SJSA1 (cell line): ENCODE results near the gene HOXA4. TPM values are rescaled to one million over a fixed set of nuclear protein-coding genes. Genes with fewer than 3 reads are reported as not detected.
A peak's percentile ranks its signal among the peaks of the same experiment; 100 is the strongest.

Source experiments
- DNase-seq, 2 experiments: peaks; one replicate each; pipeline ENCODE4 v3.0.0-alpha.2; 2015 to 2020; ENCODE audit warnings: low spot score in 2 of 2, low read depth in 1 of 2
- H3K27ac ChIP-seq: fragments of 250-450 bp; sonication (Bioruptor Pico); 2 replicates; pipeline ENCODE4 v1.5.1; 2020; ENCODE audit warnings: mild to moderate bottlenecking, moderate library complexity
- H3K27me3 ChIP-seq: fragments of 250-450 bp; sonication (Bioruptor Pico); replicated peaks from 2 replicates; pipeline ENCODE4 v1.5.1; 2020; ENCODE audit warnings: mild to moderate bottlenecking, moderate library complexity
- H3K36me3 ChIP-seq: fragments of 250-450 bp; sonication (Bioruptor Pico); 2 replicates; pipeline ENCODE4 v1.5.1; 2020; ENCODE audit warnings: mild to moderate bottlenecking
- H3K4me1 ChIP-seq: fragments of 250-450 bp; sonication (Bioruptor Pico); replicated peaks from 2 replicates; pipeline ENCODE4 v1.6.1; 2021; ENCODE audit warnings: mild to moderate bottlenecking
- H3K4me3 ChIP-seq: fragments of 250-450 bp; sonication (Bioruptor Pico); 2 replicates; pipeline ENCODE4 v1.5.1; 2020; ENCODE audit warnings: mild to moderate bottlenecking
- H3K9me3 ChIP-seq: fragments of 250-450 bp; sonication (Bioruptor Pico); replicated peaks from 2 replicates; pipeline ENCODE4 v1.5.1; 2020; ENCODE audit warnings: mild to moderate bottlenecking
- total RNA-seq: library from RNA; depleted of rRNA; stranded (reverse); fragments of >200 nt; shearing (Covaris generic); gene quantifications from 2 replicates; pipeline ENCODE4 v1.2.3, GENCODE V29; 2014; rRNA removed

The HOXA4 gene
- 0.58 TPM in 1 of 2 replicates, not detected in the other for total RNA-seq

- peak; percentile 77 to 95 for DNase-seq
- H3K4me3 ChIP-seq, result peak within 1 kb of the TSS; percentile 89
- peak within 1 kb of the TSS; percentile 76 for H3K27ac ChIP-seq
- H3K27me3 ChIP-seq, result no peaks in the 10 kb centered on the region
- peaks cover 47% of the 10 kb centered on the region for H3K4me1 ChIP-seq
- 0 out of 2 replicates have a peak, but pooled peaks cover 12% of the 10 kb centered on the region for H3K36me3 ChIP-seq
- no peaks in the 10 kb centered on the region for H3K9me3 ChIP-seq
These were observed at the start of gene HOXA4 for GRCh38 chr7:27130540-27131389. TSS of gene HOXA4 (minus strand) at chr7:27130757. CDS start at chr7:27130733, 24 bp downstream.

- H3K27me3 ChIP-seq, result no peaks in the 10 kb centered on the region
- peaks cover 22% of the 10 kb centered on the region for H3K36me3 ChIP-seq
- H3K4me1 ChIP-seq, result peaks cover 72% of the 10 kb centered on the region
- peak; percentile 86 to 94 for DNase-seq
- no peaks in the 10 kb centered on the region for H3K9me3 ChIP-seq
- H3K27ac ChIP-seq, result peak overlapping the region; percentile 93
- peak overlapping the region; percentile 57 for H3K4me3 ChIP-seq
These were observed 49.2 kb upstream of the HOXA4 start for GRCh38 chr7:27179503-27180430.

- DNase-seq, result peak in 1 of 2 experiments; percentile 80
- Histone ChIP-seq H3K36me3 (peaks cover 19% of the 10 kb centered on the region), H3K9me3 (no peaks in the 10 kb centered on the region), H3K4me1 (peaks cover 77% of the 10 kb centered on the region), H3K4me3 (peak overlapping the region; percentile 57), H3K27ac (peak overlapping the region; percentile 93), H3K27me3 (no peaks in the 10 kb centered on the region)
These were observed 48.5 kb upstream of the HOXA4 start for GRCh38 chr7:27179030-27179429.

- peak overlapping the region; percentile 93 for H3K27ac ChIP-seq
- no peaks in the 10 kb centered on the region for H3K27me3 ChIP-seq
- peak overlapping the region; percentile 57 for H3K4me3 ChIP-seq
- H3K36me3 ChIP-seq, result peaks cover 25% of the 10 kb centered on the region
- DNase-seq, result peak in 1 of 2 experiments; percentile 79
- no peaks in the 10 kb centered on the region for H3K9me3 ChIP-seq
- peaks cover 78% of the 10 kb centered on the region for H3K4me1 ChIP-seq
These were observed 47.8 kb upstream of the HOXA4 start for GRCh38 chr7:27178366-27178765.

- H3K4me1 ChIP-seq, result peaks cover 74% of the 10 kb centered on the region
- peaks cover 28% of the 10 kb centered on the region for H3K36me3 ChIP-seq
- peak in 1 of 2 experiments; percentile 81 for DNase-seq
- peak overlapping the region; percentile 93 for H3K27ac ChIP-seq
- H3K4me3 ChIP-seq, result peak overlapping the region; percentile 57
- H3K27me3 ChIP-seq, result no peaks in the 10 kb centered on the region
- no peaks in the 10 kb centered on the region for H3K9me3 ChIP-seq
These were observed 47.3 kb upstream of the HOXA4 start for GRCh38 chr7:27177795-27178320.

- Histone ChIP-seq H3K4me1 (peaks cover 73% of the 10 kb centered on the region), H3K9me3 (no peaks in the 10 kb centered on the region), H3K27ac (peak overlapping the region; percentile 93), H3K36me3 (peaks cover 26% of the 10 kb centered on the region), H3K27me3 (no peaks in the 10 kb centered on the region), H3K4me3 (peak overlapping the region; percentile 57)
- DNase-seq, result peak in 1 of 2 experiments; percentile 88
These were observed 46.6 kb upstream of the HOXA4 start for GRCh38 chr7:27176962-27177794.

- Histone ChIP-seq H3K4me3 (peak overlapping the region; percentile 57), H3K4me1 (peaks cover 68% of the 10 kb centered on the region), H3K27ac (peak overlapping the region; percentile 93), H3K27me3 (no peaks in the 10 kb centered on the region), H3K36me3 (peaks cover 26% of the 10 kb centered on the region), H3K9me3 (no peaks in the 10 kb centered on the region)
- DNase-seq, result peak in 1 of 2 experiments; percentile 80
These were observed 45.9 kb upstream of the HOXA4 start for GRCh38 chr7:27176524-27176845.

- Histone ChIP-seq H3K4me3 (peak overlapping the region; percentile 57), H3K36me3 (peaks cover 30% of the 10 kb centered on the region), H3K9me3 (no peaks in the 10 kb centered on the region), H3K4me1 (peaks cover 68% of the 10 kb centered on the region), H3K27me3 (no peaks in the 10 kb centered on the region), H3K27ac (peak overlapping the region; percentile 93)
- peak; percentile 66 to 83 for DNase-seq
These were observed 45.3 kb upstream of the HOXA4 start for GRCh38 chr7:27175626-27176523.

GRCh38 chr7:27174874-27175625 lies 44.5 kb upstream of the HOXA4 start:
- peak overlapping the region; percentile 93 for H3K27ac ChIP-seq
- H3K4me1 ChIP-seq, result peaks cover 60% of the 10 kb centered on the region
- peaks cover 30% of the 10 kb centered on the region for H3K36me3 ChIP-seq
- H3K27me3 ChIP-seq, result no peaks in the 10 kb centered on the region
- peak in 1 of 2 experiments; percentile 84 for DNase-seq
- peak overlapping the region; percentile 57 for H3K4me3 ChIP-seq
- no peaks in the 10 kb centered on the region for H3K9me3 ChIP-seq

GRCh38 chr7:27173956-27174873 lies 43.7 kb upstream of the HOXA4 start, which contains the start of gene HOXA10:
TSS of gene HOXA10 (minus strand) at chr7:27174320. CDS start at chr7:27174306, 14 bp downstream.
- DNase-seq, result peak in 1 of 2 experiments; percentile 79
- Histone ChIP-seq H3K27ac (peak within 1 kb of the TSS; percentile 93), H3K4me1 (peaks cover 59% of the 10 kb centered on the region), H3K9me3 (no peaks in the 10 kb centered on the region), H3K4me3 (peak within 1 kb of the TSS; percentile 57), H3K27me3 (no peaks in the 10 kb centered on the region), H3K36me3 (peaks cover 34% of the 10 kb centered on the region)
